HG03097 (cell line): ENCODE data around the gene FBP1.

Experiments
- ATAC-seq: cut with Tn5 transposase; IDR thresholded peaks from one replicate; pipeline ENCODE4 v1.9.1; 2021; ENCODE audit not compliant: unreplicated experiment, low FRiP score

Gene FBP1

DNA sequence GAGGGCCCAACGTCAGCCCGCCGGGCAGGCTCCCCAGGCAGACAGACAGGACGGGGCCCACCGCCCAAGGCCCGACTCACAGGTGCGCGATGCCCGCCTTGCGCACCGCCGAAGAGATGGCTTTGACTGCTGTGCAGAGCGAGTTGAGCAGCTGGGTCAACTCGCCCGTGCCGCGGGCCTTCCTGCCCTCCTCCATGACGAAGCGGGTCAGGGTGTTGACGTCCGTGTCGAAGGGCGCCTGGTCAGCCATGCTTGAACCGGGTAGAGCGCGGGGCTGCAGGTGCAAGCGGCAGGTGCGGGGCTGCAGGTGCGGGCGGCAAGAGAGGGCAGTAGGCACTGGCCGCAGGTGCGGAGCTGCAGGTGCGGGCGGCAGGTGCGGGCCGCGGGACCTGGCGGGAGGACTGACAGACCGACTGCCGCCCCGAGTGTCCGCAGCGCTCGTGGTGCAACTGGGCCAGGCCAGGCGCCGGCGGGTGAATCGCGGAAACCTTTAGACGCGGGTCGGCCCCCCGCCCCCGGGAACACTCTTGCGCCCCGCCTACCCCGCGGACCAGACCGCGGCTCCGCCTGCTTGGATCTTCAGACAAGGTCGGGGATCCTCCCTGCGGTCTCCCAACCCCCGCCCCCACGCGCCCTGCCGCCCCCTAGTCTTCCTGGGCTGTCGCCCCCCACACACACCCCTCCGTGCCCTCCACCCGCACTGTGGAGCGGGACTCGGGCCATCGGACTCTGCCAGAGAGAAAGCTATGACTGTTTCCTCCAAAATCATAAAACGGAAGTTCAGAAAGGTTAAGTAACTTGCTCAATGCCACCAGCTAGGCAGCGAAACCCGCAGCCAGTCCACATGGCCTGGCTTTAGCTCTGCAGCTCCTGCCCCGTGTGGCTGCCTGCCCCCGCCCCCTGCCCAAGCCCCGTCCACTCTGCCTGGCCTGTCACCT lies at the start of gene FBP1:
Gene FBP1 (minus strand): TSS at position 458 of the 938 bp plus-strand sequence. CDS start 208 bp downstream, at position 250.
- no peak for ATAC-seq

DNA sequence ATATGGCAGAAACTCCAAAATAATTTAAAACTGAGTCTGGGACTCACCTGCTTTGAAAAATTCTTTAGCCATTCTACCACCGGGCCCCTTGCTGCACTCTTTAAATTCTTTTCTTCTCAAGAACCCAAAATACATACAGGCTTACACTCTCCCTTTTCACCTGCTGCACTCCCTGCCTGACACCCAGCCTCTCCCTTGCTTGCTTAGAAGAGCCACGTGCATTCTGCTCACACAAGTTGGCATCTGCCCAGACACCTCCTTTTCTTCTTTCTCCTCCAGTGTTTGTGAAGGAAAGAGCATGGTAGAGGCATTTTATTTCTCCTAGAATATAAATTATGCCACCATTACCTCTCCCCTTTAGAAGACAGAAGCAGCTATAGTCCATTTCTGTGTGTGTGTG lies 48.1 kb upstream of the FBP1 start:
- no peak for ATAC-seq

DNA sequence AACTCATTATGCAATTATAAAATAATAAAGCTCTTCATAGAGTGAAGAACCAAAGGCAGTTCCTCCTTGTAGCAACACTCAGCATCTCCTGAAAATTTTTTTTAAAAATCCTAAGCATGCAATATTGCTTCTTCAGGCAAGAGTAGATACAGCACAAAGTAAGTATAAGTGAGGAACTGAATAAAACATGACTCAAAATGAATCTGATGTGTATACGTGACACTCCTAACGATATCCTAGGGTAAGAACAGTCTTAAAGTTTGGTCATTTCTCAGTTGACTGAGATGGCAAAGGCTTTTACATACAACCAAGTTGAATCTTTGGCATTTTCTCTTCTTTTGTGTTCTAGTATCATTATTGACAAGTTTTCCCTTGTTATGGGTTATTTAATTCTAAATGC lies 46.0 kb upstream of the FBP1 start:
- ATAC-seq = no peak

DNA sequence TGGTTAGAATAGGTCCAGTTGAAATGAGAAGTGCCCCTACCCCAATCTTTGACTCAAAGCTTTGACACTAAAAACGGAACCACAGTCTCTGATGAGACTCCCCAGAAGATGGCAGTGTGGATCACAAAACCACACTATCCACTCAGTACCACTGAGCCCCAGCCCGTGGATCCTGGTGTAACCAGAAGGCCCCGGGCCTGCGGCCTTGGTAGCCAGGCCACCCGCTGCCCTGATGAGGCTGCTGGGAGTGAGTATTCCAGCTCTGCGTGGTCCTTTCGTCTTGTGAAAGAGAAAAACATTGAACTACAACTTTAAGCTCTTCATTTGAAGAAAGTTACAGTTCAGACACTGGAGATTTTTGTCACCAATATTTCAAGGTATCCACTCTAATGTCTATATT lies 42.2 kb upstream of the FBP1 start:
- no peak for ATAC-seq

DNA sequence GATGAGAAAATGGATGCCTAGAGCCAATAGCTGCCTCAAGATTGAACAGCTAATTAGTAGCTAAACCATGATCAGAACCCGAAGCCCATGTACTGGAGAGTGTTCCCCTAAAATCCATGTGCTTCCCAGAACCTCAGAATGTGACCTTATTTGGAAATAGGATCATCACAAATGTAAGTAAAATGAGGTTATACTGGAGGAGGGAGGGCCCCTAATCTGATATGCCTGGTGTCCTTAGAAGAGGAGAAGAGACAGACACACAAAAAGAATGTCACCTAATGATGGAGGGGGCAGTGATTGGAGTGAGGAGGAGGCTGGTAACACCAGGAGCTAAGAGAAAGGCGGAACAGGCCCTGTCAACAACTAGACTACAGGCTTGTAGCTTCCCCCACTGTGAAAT lies 41.3 kb upstream of the FBP1 start:
- no peak for ATAC-seq

DNA sequence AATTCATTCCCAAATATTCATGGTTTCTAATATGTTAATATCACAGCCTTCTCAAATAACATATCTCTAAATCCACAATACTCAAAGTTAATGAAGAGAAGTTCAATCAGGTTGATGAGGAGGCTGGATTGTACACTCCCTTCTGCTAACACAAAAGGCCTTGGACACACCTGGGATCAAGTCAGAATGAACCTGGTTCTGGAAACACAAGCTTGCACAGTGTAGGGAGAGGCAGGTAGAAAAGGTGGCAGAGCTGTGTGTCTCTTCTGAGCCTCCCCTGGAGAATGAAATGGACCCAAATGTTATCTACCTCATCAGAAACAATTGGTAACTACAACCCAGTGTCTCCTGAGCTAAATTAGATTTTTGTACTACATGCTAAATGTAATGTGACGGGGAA lies 40.7 kb upstream of the FBP1 start:
- ATAC-seq = no peak

DNA sequence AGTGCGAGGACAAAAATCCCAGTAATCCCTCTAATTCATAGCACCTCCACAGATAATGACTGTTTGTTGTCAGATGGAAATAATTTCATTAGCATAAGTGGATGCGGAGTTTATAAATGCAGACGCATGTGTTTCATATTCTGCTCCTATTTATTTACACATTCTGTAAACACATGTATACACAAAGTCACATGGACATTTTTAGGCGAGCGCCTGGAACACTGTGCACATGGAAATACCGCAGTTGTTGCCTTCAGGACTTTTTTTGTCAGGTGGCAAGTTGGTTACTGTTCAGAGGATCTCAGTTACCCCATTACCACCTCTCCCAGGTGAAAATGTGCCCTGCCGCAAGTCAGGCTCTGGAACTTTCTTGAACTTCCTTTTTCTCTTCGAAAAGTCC lies 40.3 kb upstream of the FBP1 start:
- no peak for ATAC-seq

DNA sequence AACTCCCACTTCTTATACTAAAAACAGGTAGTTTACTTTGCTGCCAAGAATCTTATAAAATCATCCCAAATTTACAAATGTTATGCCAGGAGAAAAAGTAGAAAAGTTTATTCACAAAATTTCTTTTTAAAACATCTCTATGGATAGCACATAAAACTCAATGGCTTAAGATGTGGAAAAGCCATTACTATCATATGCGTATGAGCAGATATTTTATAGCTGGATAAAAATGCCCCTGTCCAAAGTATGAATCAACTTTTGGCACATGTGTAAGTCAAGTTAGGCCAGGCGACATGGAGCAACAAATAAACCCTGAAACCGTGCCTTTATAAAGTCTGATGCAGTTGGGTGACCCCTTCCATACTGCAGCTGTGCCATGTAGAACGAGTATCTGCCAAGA lies 38.6 kb upstream of the FBP1 start:
- ATAC-seq = no peak

DNA sequence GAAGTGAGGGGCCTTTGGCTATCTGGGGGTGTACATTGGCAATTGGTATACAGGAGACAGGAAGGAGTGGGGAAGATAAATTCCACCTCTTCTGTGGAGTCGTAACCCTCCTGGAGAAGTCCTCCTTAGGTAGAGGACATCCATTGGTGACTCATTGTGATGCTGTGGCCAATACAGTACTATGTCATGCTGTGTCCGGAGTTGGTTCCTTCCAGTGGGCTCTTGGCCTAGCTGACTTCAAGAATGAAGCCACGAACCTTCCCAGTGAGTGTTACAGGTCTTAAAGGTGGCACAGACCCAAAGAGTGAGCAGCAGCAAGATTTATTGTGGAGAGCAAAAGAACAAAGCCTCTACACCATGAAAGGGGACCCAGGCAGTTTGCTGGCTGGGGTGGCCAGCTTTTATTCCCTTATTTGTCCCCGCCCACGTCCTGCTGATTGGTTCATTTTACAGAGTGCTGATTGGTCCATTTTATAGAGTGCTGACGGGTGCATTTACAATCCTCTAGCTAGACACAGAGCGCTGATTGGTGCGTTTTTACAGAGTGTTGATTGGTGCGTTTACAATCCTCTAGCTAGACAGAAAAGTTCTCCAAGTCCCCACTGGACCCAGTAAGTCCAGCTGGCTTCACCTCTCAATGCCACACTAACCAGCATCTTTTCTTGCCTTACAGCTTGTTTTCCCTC lies 37.3 kb upstream of the FBP1 start:
- no peak for ATAC-seq

DNA sequence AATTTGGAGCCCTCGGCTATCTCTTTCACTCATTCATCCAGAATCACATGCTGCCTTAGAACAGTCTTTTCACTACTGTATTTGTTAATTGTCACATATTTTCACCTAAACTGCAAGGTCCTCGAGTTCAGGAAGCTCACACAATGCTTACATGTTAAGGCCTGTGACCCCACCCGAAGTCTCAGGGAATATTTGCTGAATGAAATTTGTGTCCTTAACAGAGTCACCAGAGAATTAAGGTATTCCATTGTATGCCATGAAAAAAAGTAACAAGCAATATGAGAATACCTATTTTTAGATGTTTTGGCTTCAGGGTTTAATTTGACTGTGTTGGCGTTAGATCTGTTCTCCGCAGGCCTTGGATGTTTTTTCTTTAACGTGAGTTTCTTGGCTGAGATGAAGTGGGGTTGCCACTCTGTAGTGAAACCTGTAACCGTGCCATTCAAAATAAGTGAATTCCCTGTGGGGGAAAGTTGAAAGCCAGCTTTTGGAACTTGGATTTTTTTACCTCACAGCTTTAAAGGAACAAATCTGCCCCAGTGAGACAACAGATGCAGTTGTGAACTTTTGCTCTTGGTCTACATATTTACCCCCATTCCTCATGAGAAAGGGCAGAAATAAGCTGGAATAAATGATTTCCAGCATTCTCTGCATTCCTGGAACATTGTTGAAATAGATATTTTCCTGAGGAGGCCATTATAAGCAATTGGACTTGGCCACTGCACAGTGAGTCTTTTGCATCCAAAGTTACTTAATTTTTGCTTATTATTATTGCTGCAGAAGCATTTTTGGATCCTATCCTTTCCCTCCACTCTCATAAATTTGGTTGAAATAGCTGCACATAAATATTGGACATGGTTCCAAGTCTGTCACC lies 35.9 kb upstream of the FBP1 start:
- ATAC-seq = no peak

DNA sequence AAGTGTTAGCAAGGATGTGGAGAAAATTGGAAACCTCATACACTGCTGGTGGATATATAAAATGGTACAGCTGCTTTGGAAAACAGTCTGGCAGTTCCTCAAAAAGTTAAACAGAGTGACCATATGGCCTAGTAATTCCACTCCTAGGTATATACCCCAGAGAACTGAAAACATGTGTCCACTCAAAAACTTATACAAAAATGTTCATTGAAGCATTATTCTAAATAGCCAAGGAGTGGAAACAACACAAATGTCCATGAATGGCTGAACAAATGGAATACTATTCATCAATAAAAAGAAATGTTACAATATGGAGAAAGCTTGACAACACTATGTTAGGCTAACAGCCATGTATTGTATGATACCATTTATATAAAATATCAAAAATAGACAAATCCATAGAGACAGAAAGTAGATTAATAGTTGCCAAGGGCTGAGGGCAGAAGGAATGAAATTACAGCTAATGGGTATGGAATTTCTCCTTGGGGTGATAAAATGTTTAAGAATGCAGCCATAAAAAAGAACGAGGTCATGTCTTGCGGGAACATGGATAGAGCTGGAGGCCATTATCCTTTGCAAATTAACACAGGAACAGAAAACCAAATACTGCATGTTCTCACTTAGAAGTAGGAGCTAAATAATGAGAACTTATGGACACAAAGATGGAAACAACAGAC lies 33.6 kb upstream of the FBP1 start:
- no peak for ATAC-seq

DNA sequence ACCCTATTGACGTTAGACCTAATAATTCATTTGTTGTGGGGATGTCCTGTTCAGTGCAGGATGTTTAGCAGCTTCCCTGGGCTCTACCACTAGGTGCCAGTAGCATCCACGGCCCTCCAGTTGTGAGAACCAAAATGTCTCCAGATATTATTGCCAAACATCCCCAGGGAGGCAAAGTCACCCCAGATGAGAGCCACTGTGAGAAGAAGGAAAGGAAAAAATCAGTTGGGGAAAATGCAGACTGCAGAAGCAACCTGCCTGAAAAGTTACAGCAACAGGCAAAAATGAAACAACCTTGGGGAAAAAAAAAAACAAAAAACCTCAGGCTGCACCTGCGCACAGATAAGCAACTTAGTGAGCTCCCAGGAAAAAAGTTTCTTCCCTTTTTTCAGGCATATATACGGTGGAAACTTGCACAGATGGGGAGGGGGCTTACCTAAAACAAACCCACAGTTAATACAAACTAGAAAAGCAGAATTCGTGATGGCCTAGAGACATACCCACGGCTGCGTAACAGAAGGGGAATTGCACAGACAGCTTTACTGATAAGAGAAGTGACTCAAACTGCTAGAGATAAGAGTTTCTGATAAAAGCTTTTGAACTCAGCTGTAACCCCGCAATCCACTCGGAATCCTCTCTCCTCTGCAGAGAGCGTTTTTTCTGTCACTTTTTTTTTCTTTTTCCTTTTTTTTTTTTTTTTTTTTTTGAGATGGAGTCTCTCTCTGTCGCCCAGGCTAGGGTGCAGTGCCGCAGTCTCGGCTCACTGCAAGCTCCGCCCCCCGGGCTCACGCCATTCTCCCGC lies 29.8 kb upstream of the FBP1 start:
- no peak for ATAC-seq

DNA sequence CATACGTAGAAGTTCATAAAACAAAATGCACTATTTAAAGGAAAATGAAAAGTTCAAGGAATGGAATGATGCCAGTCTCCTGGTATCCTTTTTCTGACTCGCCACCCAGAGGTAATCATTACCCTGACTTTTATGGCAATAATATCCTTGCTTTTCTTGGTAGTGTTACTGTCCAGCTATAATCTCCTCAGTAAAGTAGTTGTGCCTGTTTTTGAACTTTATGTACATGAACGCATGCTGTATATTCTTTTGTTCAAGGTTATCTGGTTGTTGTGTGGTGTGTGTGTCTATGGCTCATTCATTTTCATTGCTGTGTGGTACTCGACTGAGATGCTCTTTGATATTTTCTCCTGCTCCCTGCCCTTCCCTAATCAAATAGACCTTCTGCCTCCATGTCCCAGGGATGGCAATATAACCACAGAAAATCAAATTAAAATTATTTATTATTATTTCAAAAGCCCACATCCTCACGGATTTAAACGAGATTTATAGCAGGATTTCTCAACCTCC lies 29.2 kb upstream of the FBP1 start:
- no peak for ATAC-seq

DNA sequence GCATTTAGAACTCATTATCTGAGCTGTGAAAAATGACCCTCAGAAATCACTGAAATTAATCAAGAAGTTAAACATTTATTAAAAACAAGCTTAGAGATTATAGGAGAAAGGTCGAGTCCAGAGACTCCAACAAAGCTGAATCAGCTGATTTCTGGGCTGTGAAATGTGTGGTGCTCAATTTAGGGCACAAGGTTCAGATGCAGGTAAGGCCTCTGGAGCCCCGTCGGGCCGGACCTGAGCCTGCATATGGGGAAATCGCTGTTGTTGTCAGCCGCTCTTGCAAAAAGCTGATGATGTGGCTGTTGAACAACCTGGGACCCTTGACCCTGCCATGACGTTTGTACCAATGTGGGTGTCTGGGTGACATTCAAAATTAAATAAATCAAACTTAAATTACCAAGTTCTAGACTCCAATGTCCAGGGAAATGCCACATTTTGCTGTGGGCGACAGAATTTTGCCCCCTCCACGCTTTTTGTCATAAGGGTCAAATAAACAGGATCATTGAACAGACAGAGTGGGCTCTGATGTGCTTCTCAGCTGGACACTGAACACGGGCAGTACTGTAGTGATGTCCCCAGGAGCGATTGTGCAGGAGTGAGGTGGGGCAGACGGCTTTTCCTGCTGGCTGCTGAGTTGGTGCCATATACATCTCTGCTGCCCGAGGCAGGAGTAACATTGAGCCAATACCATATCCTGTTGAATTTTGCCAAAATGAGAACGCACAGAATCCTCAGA lies 27.2 kb upstream of the FBP1 start:
- ATAC-seq = no peak

DNA sequence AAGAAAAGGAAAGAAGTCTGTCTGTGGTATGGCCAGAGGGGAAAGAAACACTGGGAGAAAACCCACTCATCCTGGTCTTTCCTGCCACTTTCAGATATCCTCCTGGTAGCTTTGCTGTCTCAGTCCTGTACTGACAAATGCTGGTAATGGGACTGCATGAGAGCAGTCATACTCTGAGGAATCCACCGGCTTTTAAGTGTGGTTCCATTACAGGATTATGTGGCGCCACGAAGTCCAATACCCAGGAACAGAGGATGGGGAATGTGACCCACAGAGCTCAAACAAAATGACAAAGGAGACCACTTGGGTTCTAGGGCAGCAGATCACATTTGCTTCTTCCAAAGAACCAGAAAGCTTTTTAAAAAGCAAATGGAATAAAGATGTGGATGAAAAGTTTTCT lies 26.3 kb upstream of the FBP1 start:
- no peak for ATAC-seq

DNA sequence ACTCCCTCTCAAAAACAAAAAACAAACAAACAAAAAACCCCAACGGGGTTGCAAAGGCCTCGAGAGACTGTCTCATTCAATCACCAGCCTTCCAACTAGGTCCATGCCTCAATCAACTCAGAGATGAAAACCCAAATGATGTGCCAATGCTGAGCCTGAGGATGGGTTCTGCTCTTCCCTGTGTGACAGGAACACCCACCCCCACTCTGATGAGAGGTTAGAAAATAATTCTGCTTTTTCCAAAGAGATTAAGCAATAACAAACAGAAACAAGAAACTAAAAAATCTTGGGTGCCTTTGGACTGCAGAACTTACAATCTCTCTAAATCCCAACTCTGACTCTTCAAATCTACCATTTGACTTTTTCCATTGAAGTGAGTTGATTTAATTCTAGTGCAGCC lies 25.5 kb upstream of the FBP1 start:
- ATAC-seq = no peak

DNA sequence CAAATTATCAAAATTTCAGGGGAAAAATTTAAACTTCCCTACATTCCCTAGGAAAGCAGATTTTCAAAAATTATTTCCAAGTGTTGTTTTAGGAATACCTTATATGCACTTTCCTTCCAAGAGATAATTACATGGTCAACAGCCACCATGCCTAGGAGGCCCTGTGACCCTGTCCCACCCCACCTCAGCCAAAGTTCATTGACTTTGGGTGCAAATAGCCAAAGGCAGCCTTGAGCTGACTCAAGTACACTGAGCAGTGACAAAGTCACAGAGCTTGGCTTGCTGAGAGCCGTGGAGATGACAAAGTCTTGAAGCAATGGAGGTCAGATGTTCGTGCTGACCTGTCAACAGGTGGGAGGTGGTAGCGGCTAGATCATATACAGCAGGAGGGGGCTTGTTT lies 24.3 kb upstream of the FBP1 start:
- ATAC-seq = no peak

DNA sequence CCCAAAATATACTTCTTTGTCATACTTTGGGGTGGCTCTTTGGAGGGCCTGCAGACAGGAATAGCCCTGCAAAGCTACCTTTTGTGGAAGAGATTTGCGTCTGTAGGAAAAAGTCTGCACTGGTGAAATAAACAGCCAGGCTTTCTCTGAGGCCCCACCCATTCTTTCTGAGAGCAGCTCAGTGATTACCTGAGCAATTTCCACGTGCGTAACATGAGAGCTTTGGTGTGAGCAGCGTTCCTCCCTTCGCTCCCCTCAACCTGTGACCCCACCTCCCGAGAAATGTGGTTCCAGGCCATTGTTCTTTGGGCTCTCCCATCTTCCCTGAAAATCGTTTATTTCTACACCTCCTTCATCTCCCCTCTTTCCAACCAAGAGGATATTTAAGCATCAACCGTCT lies 23.8 kb upstream of the FBP1 start:
- no peak for ATAC-seq
